HepG2 (cell line): ENCODE data around the gene TMEM14B. TPM values are rescaled to one million over a fixed set of nuclear protein-coding genes. Genes with fewer than 3 reads are reported as not detected.
A peak's percentile ranks its signal among the peaks of the same experiment; 100 is the strongest.

Experiments used
- HDAC6 ChIP-seq: fragments of 200-600 bp; sonication (generic); IDR thresholded peaks from 2 replicates; pipeline ENCODE4 v1.7.0; 2017; ENCODE audit warnings: mild to moderate bottlenecking, antibody characterized with exemption, low read length, low read depth
- LCORL ChIP-seq, 2 experiments: fragments of 450-650 bp in 1 of 2; sonication (generic) in 1 of 2; formaldehyde crosslinking in 1 of 2; IDR thresholded peaks; 2 replicates each; pipeline versions ENCODE4 v1.5.0 to v1.6.1; 2017 to 2020; ENCODE audit warnings: antibody characterized with exemption in 1 of 2, missing genetic modification reagents in 1 of 2
- MAFK ChIP-seq, 2 experiments: IDR thresholded peaks in 1 of 2; conservative IDR thresholded peaks in 1 of 2; 2 replicates each; pipeline ENCODE4 v1.6.1; 2011; ENCODE audit warnings: improper control_type of control experiment in 2 of 2, low read length in 2 of 2
- MEIS1 ChIP-seq: sonication (generic); formaldehyde crosslinking; IDR thresholded peaks from 2 replicates; pipeline ENCODE4 v1.9.0; 2021; ENCODE audit warnings: mild to moderate bottlenecking, missing genetic modification reagents, moderate library complexity, borderline replicate concordance
- MIXL1 ChIP-seq: IDR thresholded peaks from 2 replicates; pipeline ENCODE4 v1.6.1; 2016
- PHF20 ChIP-seq: sonication (generic); formaldehyde crosslinking; IDR thresholded peaks from 2 replicates; pipeline ENCODE4 v1.5.0; 2020; ENCODE audit warnings: mild to moderate bottlenecking, missing genetic modification reagents
- RORA ChIP-seq: sonication (generic); formaldehyde crosslinking; IDR thresholded peaks from 2 replicates; pipeline ENCODE4 v1.5.0; 2020; ENCODE audit warnings: mild to moderate bottlenecking, missing genetic modification reagents, moderate library complexity
- SOX5 ChIP-seq: IDR thresholded peaks from 2 replicates; pipeline ENCODE4 v1.6.1; 2016; ENCODE audit warnings: borderline replicate concordance
- TBX2 ChIP-seq: sonication (generic); formaldehyde crosslinking; IDR thresholded peaks from 2 replicates; pipeline ENCODE4 v1.5.0; 2020; ENCODE audit warnings: missing genetic modification reagents, mild to moderate bottlenecking, borderline replicate concordance
- TEAD3 ChIP-seq: optimal IDR thresholded peaks from 2 replicates; pipeline ENCODE3; 2016; ENCODE audit warnings: borderline replicate concordance
- XRCC5 ChIP-seq: fragments of 200-400 bp; formaldehyde crosslinking; optimal IDR thresholded peaks from 2 replicates; pipeline ENCODE3; 2017; ENCODE audit warnings: mild to moderate bottlenecking, low read length
- ZBTB20 ChIP-seq: sonication (generic); formaldehyde crosslinking; IDR thresholded peaks from 2 replicates; pipeline ENCODE4 v1.8.1; 2023; ENCODE audit warnings: missing genetic modification reagents, low read depth, mild to moderate bottlenecking, borderline replicate concordance
- ZNF557 ChIP-seq: sonication (generic); formaldehyde crosslinking; IDR thresholded peaks from 2 replicates; pipeline ENCODE4 v1.4.0; 2020; ENCODE audit warnings: missing genetic modification reagents
- ZNF703 ChIP-seq: sonication (generic); formaldehyde crosslinking; IDR thresholded peaks from 2 replicates; pipeline ENCODE4 v1.5.1; 2020; ENCODE audit warnings: missing genetic modification reagents, mild to moderate bottlenecking, moderate library complexity, borderline replicate concordance
- ZNF709 ChIP-seq: sonication (generic); formaldehyde crosslinking; IDR thresholded peaks from 2 replicates; pipeline ENCODE4 v1.5.0; 2020; ENCODE audit warnings: mild to moderate bottlenecking, missing genetic modification reagents
- ZNF746 ChIP-seq: sonication (generic); formaldehyde crosslinking; IDR thresholded peaks from 2 replicates; pipeline ENCODE4 v1.8.0; 2022; ENCODE audit warnings: mild to moderate bottlenecking, missing genetic modification reagents
- ZNF747 ChIP-seq: sonication (generic); formaldehyde crosslinking; IDR thresholded peaks from 2 replicates; pipeline ENCODE4 v1.8.1; 2023; ENCODE audit warnings: missing genetic modification reagents, mild to moderate bottlenecking, borderline replicate concordance
- ZNF777 ChIP-seq: sonication (generic); formaldehyde crosslinking; IDR thresholded peaks from 2 replicates; pipeline ENCODE4 v1.4.0; 2020; ENCODE audit warnings: missing genetic modification reagents
- ZSCAN21 ChIP-seq: sonication (generic); formaldehyde crosslinking; IDR thresholded peaks from 2 replicates; pipeline ENCODE4 v1.8.0; 2022; ENCODE audit warnings: mild to moderate bottlenecking, missing genetic modification reagents, moderate library complexity, borderline replicate concordance
- polyA plus RNA-seq, 8 experiments: library from polyadenylated mRNA; depleted of rRNA in 3 of 8; stranded (reverse) in 7 of 8; unstranded in 1 of 8; fragments of >200 nt; fragmentation: Illumina TruSeq in 4 of 8; extraction: Trizol in 4 of 8; gene quantifications; 2 replicates each; pipeline versions ENCODE4 v1.2.1 to v1.2.3, GENCODE V29; 2011 to 2016; ENCODE audit warnings: low read depth in 4 of 8, missing spikeins in 1 of 8, mixed read lengths in 1 of 8; ENCODE audit not compliant: insufficient read depth in 1 of 8
- total RNA-seq, 5 experiments: library from RNA; depleted of rRNA; stranded (reverse); fragments of >200 nt; fragmentation: Illumina TruSeq; extraction: Trizol; gene quantifications; 2 replicates each; pipeline ENCODE4 v1.2.3, GENCODE V29; 2016; ENCODE audit warnings: low read depth in 1 of 5
- TF ChIP-seq, protein P1 (sequence below): IDR thresholded peaks from 2 replicates; pipeline ENCODE4 v1.6.1; 2012; ENCODE audit warnings: low read length, improper control_type of control experiment
- TF ChIP-seq, protein P2 (sequence below): sonication (generic); formaldehyde crosslinking; IDR thresholded peaks from 2 replicates; pipeline ENCODE4 v1.5.0; 2020; ENCODE audit warnings: missing genetic modification reagents
- TF ChIP-seq, protein P3 (sequence below): sonication (generic); formaldehyde crosslinking; IDR thresholded peaks from 2 replicates; pipeline ENCODE4 v1.4.0; 2020; ENCODE audit warnings: missing genetic modification reagents
- TF ChIP-seq, protein P4 (sequence below): sonication (generic); formaldehyde crosslinking; IDR thresholded peaks from 2 replicates; pipeline ENCODE4 v1.4.0; 2020; ENCODE audit warnings: missing genetic modification reagents, mild to moderate bottlenecking, borderline replicate concordance

TMEM14B gene
- total and polyA plus RNA-seq, 2 of the 13 experiments (the other 11 are each of a cell fraction or from before 2014, with no cell fraction given): 133 to 200 TPM

DNA sequence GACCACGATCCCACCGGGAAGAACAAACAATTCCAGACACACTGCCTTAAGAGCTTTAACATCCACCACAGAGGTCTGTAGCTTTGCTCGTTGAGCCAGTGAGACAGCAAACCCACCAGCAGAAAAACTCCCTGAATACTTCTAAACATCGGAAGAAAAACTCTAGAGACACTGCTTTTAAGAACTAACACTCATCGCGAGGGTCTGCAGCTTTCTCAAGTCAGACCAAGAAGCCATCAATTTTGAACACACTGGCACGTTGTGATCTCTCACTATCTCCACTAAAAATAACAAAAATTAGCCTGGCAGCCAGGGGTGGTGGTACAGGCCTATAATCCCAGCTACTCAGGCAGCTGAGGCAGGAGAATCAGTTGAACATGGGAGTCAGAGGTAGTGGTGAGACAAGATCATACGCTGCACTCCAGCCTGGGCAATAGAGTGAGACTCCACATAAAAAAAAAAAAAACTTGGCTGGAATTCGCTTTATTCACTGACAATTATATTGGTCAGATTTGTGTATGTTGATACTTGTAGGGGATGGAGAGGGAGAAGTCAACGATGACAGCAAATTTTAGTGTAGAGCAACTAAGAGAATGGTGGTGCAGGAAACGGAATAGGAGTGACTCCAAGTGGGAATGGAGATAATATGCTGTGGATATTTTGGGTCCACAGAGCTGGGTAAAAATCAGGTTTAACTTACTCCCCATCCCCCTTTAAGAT, 25.6 kb upstream of the TMEM14B start (continued):
- TF ChIP-seq XRCC5: no peak
- no peak for TF ChIP-seq ZNF709 (CRISPR knock-in tag)
- TF ChIP-seq ZBTB20 (CRISPR knock-in tag): no peak
- no peak for TF ChIP-seq MIXL1 (CRISPR knock-in tag)
- TF ChIP-seq TBX2: no peak
- no peak for TF ChIP-seq PHF20 (CRISPR knock-in tag)
- TF ChIP-seq HDAC6: no peak
- TF ChIP-seq ZNF557: 0 out of 2 replicates have a peak, but pooled peaks have one; percentile 11
- TF ChIP-seq, protein P1, sequence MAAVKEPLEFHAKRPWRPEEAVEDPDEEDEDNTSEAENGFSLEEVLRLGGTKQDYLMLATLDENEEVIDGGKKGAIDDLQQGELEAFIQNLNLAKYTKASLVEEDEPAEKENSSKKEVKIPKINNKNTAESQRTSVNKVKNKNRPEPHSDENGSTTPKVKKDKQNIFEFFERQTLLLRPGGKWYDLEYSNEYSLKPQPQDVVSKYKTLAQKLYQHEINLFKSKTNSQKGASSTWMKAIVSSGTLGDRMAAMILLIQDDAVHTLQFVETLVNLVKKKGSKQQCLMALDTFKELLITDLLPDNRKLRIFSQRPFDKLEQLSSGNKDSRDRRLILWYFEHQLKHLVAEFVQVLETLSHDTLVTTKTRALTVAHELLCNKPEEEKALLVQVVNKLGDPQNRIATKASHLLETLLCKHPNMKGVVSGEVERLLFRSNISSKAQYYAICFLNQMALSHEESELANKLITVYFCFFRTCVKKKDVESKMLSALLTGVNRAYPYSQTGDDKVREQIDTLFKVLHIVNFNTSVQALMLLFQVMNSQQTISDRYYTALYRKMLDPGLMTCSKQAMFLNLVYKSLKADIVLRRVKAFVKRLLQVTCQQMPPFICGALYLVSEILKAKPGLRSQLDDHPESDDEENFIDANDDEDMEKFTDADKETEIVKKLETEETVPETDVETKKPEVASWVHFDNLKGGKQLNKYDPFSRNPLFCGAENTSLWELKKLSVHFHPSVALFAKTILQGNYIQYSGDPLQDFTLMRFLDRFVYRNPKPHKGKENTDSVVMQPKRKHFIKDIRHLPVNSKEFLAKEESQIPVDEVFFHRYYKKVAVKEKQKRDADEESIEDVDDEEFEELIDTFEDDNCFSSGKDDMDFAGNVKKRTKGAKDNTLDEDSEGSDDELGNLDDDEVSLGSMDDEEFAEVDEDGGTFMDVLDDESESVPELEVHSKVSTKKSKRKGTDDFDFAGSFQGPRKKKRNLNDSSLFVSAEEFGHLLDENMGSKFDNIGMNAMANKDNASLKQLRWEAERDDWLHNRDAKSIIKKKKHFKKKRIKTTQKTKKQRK: no peak
- TF ChIP-seq TEAD3: no peak
- no peak for TF ChIP-seq RORA (CRISPR knock-in tag)
- TF ChIP-seq ZNF746: no peak
- TF ChIP-seq SOX5: no peak
- TF ChIP-seq, protein P2, sequence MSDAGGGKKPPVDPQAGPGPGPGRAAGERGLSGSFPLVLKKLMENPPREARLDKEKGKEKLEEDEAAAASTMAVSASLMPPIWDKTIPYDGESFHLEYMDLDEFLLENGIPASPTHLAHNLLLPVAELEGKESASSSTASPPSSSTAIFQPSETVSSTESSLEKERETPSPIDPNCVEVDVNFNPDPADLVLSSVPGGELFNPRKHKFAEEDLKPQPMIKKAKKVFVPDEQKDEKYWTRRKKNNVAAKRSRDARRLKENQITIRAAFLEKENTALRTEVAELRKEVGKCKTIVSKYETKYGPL (CRISPR knock-in tag): no peak
- no peak for TF ChIP-seq MAFK (conservative IDR thresholded peaks at IDR 0.05 in 1 of 2, IDR thresholded peaks at IDR 0.05 in 1 of 2; ENCODE audit: low read length in 2 of 2)
- no peak for TF ChIP-seq ZNF747 (CRISPR knock-in tag)
- TF ChIP-seq, protein P3, sequence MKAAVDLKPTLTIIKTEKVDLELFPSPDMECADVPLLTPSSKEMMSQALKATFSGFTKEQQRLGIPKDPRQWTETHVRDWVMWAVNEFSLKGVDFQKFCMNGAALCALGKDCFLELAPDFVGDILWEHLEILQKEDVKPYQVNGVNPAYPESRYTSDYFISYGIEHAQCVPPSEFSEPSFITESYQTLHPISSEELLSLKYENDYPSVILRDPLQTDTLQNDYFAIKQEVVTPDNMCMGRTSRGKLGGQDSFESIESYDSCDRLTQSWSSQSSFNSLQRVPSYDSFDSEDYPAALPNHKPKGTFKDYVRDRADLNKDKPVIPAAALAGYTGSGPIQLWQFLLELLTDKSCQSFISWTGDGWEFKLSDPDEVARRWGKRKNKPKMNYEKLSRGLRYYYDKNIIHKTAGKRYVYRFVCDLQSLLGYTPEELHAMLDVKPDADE (CRISPR knock-in tag): no peak
- TF ChIP-seq ZNF777: no peak; the same call in 1 of the 2 replicates
- TF ChIP-seq LCORL (IDR thresholded peaks at IDR 0.05): no peak
- no peak for TF ChIP-seq LCORL (CRISPR knock-in tag; IDR thresholded peaks at IDR 0.05)
- no peak for TF ChIP-seq MEIS1 (CRISPR knock-in tag)
- TF ChIP-seq, protein P4, sequence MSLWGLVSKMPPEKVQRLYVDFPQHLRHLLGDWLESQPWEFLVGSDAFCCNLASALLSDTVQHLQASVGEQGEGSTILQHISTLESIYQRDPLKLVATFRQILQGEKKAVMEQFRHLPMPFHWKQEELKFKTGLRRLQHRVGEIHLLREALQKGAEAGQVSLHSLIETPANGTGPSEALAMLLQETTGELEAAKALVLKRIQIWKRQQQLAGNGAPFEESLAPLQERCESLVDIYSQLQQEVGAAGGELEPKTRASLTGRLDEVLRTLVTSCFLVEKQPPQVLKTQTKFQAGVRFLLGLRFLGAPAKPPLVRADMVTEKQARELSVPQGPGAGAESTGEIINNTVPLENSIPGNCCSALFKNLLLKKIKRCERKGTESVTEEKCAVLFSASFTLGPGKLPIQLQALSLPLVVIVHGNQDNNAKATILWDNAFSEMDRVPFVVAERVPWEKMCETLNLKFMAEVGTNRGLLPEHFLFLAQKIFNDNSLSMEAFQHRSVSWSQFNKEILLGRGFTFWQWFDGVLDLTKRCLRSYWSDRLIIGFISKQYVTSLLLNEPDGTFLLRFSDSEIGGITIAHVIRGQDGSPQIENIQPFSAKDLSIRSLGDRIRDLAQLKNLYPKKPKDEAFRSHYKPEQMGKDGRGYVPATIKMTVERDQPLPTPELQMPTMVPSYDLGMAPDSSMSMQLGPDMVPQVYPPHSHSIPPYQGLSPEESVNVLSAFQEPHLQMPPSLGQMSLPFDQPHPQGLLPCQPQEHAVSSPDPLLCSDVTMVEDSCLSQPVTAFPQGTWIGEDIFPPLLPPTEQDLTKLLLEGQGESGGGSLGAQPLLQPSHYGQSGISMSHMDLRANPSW (CRISPR knock-in tag): no peak
- no peak for TF ChIP-seq ZNF703 (CRISPR knock-in tag)
- TF ChIP-seq ZSCAN21: no peak
